ENCODE measurements around the gene ZNF311.
"Not testable (repeated sequence)": the region's sequence is repeated elsewhere in the genome, so short reads cannot be mapped to it uniquely, and the experiment has no call there.

The ZNF311 gene

DNA sequence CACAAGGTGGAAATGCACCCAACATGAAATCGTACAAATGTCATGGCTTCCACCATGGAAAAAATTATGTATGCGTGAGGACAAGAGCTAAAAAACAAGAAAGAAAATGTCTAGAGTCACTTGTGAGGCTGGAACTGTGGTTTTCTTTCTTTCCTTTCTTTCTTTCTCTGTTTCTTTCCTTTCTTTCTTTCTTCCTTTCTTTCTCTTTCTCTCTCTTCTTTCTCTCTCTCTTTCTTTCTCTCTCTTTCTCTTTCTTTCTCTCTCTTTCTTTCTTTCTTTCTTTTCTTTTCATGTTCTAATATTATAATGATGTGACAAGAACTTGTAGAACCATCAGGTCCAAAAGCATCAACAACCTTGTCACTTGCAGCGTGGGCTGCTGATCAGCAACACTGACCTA lies 28.4 kb downstream of the ZNF311 start:
- no peaks in the 10 kb centered on the region for H3K9me3 ChIP-seq (ENCODE audit: control insufficient read depth, low read length)

DNA sequence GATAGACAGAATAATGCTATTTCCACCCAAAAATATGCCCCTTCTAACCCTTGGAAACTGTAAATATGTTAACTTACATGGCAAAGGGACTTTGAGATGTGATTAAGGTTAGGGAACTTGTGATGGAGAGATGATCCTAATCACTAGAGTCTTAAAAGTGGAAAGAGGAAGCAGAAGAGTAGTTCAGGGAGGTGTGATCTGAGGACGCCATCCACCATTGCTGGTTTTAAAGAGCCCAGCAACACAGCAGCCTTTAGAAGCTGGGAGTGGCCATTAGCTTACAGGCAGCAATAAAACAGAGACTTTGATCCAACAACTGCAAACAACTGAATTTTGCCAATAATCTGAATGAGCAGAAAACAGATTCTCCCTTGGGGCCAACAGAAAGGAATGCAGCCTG lies 30.6 kb downstream of the ZNF311 start:
- Histone ChIP-seq H3K4me3 (ENCODE audit: insufficient read depth, low read depth, low read length) (no peak overlapping the region), H3K27ac (ENCODE audit: insufficient read depth, low read depth, low read length, poor library complexity, severe bottlenecking) (no peak overlapping the region), H3K36me3 (ENCODE audit: control insufficient read depth, insufficient read depth, low read length) (no peaks in the 10 kb centered on the region), H3K9me3 (ENCODE audit: control insufficient read depth, low read length) (no peaks in the 10 kb centered on the region), H3K4me1 (ENCODE audit: control insufficient read depth, insufficient read depth, low read length) (no peaks in the 10 kb centered on the region), H3K27me3 (ENCODE audit: control insufficient read depth, insufficient read depth, low read length, poor library complexity, severe bottlenecking) (peaks cover 32% of the 10 kb centered on the region)
- 79 to 92% methylated on average over 1 of the region's 1 CpG for WGBS, 2 experiments

More for the DNA sequence above, 28.4 kb downstream of the ZNF311 start:
- no peaks in the 10 kb centered on the region for H3K36me3 ChIP-seq (ENCODE audit: control insufficient read depth, insufficient read depth, low read length)
- peaks cover 3% of the 10 kb centered on the region for H3K4me1 ChIP-seq (ENCODE audit: control insufficient read depth, insufficient read depth, low read length)
- no peak overlapping the region for H3K27ac ChIP-seq (ENCODE audit: insufficient read depth, low read depth, low read length, poor library complexity, severe bottlenecking)
- peaks cover 39% of the 10 kb centered on the region for H3K27me3 ChIP-seq (ENCODE audit: control insufficient read depth, insufficient read depth, low read length, poor library complexity, severe bottlenecking)
- no peak overlapping the region for H3K4me3 ChIP-seq (ENCODE audit: insufficient read depth, low read depth, low read length)
- 90 to 91% methylated on average over 3 of the region's 3 CpGs for WGBS, 2 experiments

DNA sequence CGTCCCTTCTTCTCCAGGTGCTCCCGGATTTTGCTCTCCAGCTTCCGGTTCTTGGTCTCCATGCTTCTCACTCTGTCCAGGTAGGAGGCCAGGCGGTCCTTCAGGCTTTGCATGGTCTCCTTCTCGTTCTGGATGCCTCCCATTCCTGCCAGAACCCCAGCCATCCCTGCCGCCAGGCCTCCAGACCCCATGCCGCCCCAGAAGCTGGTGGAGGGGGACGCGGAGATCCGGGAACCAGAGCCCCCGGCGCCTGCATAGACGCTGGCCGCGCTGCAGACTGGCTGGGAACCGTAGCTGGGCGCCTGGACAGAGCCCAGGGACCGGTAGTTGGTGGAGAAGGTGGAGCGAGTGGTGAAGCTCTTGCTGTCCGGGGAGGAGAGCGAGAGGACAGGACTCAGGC lies 35.1 kb downstream of the ZNF311 start:
- H3K4me3 ChIP-seq (ENCODE audit: insufficient read depth, low read depth, low read length); H3K27me3 ChIP-seq (ENCODE audit: control insufficient read depth, insufficient read depth, low read length, poor library complexity, severe bottlenecking); H3K9me3 ChIP-seq (ENCODE audit: control insufficient read depth, low read length); H3K27ac ChIP-seq (ENCODE audit: insufficient read depth, low read depth, low read length, poor library complexity, severe bottlenecking); H3K36me3 ChIP-seq (ENCODE audit: control insufficient read depth, insufficient read depth, low read length); H3K4me1 ChIP-seq (ENCODE audit: control insufficient read depth, insufficient read depth, low read length): not testable (repeated sequence)
- 93% methylated on average over 21 of the region's 21 CpGs for WGBS, 2 experiments

DNA sequence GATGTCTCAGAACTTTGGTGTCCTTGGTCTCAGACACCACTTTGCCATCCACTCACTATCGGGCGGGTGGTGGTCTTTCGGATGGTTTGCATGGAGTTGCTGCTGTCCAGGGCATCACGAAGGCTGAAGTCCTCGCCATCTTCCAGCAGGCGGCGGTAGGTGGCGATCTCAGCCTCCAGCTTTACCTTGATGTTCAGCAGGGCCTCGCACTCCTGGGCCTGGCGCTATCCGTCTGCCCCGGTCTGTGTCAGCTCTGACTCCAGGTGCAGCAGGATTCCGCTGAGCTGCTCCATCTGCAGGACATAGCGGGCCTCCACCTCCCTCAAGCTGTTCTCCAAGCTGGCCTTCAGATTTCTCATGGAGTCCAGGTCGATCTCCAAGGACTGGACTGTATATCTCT lies 36.0 kb downstream of the ZNF311 start:
- Histone ChIP-seq H3K9me3 (ENCODE audit: control insufficient read depth, low read length) (peaks cover 2% of the 10 kb centered on the region), H3K27ac (ENCODE audit: insufficient read depth, low read depth, low read length, poor library complexity, severe bottlenecking) (no peak overlapping the region), H3K27me3 (ENCODE audit: control insufficient read depth, insufficient read depth, low read length, poor library complexity, severe bottlenecking) (no peaks in the 10 kb centered on the region), H3K4me3 (ENCODE audit: insufficient read depth, low read depth, low read length) (no peak overlapping the region), H3K36me3 (ENCODE audit: control insufficient read depth, insufficient read depth, low read length) (no peaks in the 10 kb centered on the region), H3K4me1 (ENCODE audit: control insufficient read depth, insufficient read depth, low read length) (no peaks in the 10 kb centered on the region)
- WGBS, 2 experiments = 91 to 93% methylated on average over 15 of the region's 15 CpGs

DNA sequence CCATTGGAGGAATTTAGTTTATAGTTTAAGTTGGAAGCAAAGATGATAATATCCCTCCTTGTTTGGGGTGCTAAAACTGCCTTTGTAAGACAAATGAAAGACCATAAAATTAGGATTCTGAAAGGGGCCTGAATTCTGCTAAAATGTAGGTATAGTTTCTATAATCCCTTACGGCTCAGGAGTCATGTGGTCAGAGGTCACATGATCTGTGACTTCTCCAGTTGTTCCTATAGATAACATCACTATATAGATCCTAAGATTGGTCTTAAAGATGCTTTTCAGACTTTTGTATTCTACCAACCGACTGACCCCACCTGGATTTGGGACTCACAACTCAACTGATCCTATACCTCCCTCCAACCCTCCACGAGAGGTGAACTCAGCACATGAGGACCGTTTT lies 36.6 kb downstream of the ZNF311 start:
- Histone ChIP-seq H3K27ac (ENCODE audit: insufficient read depth, low read depth, low read length, poor library complexity, severe bottlenecking) (no peak overlapping the region), H3K4me3 (ENCODE audit: insufficient read depth, low read depth, low read length) (no peak overlapping the region), H3K36me3 (ENCODE audit: control insufficient read depth, insufficient read depth, low read length) (no peaks in the 10 kb centered on the region), H3K27me3 (ENCODE audit: control insufficient read depth, insufficient read depth, low read length, poor library complexity, severe bottlenecking) (no peaks in the 10 kb centered on the region), H3K4me1 (ENCODE audit: control insufficient read depth, insufficient read depth, low read length) (no peaks in the 10 kb centered on the region), H3K9me3 (ENCODE audit: control insufficient read depth, low read length) (peaks cover 2% of the 10 kb centered on the region)
- 95 to 96% methylated on average over 4 of the region's 4 CpGs for WGBS, 2 experiments

DNA sequence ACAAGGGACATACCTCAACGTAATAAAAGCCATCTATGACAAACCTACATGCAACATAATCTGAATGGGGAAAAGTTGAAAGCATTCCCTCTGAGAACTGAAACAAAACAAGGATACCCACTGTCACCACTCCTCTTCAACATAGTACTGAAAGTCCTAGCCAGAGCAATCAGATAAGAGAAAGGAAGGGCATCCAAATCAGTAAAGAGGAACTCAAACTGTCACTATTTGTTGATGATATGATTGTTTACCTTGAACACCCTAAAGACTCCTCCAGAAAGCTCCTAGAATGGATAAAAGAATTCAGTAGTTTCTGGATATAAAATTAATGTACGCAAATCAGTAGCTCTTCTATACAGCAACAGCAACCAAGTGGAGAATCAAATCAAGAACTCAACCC lies 39.4 kb downstream of the ZNF311 start:
- WGBS, 2 experiments = 92% methylated on average over 1 of the region's 2 CpGs
- peaks cover 2% of the 10 kb centered on the region for H3K9me3 ChIP-seq (ENCODE audit: control insufficient read depth, low read length)

DNA sequence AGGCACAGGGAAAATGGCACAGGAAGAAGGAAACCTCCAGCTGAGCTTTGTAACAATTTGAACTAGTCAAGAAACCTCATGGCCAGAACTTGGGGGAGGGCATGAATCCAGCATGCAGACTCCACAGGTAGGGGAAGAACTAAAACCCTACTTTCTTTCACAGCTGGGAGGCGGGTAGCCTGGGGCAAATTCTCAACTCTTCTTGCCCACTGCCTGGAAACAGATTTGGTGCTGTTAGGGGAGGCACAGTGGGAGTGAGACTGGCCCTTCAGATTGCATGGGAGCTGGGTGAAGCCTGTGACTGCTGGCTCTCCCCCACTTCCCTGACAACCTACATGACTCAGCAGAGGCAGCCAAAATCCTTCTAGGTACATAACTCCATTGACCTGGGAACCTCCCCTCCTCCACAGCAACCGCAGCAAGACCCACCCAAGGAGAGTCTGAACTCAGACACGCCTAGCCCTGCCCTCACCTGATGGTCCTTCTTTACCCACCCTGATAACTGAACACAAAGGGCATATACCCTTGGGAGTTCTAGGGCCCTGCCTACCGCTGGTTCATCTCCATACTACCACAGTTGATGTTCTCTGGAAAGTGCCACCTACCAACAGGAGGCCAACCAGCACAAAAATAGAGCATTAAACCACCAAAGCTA lies 44.1 kb downstream of the ZNF311 start:
- Histone ChIP-seq H3K36me3 (ENCODE audit: control insufficient read depth, insufficient read depth, low read length) (no peaks in the 10 kb centered on the region), H3K4me1 (ENCODE audit: control insufficient read depth, insufficient read depth, low read length) (no peaks in the 10 kb centered on the region), H3K27me3 (ENCODE audit: control insufficient read depth, insufficient read depth, low read length, poor library complexity, severe bottlenecking) (no peaks in the 10 kb centered on the region), H3K9me3 (ENCODE audit: control insufficient read depth, low read length) (no peaks in the 10 kb centered on the region), H3K4me3 (ENCODE audit: insufficient read depth, low read depth, low read length) (no peak overlapping the region), H3K27ac (ENCODE audit: insufficient read depth, low read depth, low read length, poor library complexity, severe bottlenecking) (no peak overlapping the region)
- 83 to 95% methylated on average over 4 of the region's 4 CpGs for WGBS, 2 experiments

More for the DNA sequence above, 39.4 kb downstream of the ZNF311 start:
- H3K36me3 ChIP-seq (ENCODE audit: control insufficient read depth, insufficient read depth, low read length) = no peaks in the 10 kb centered on the region
- H3K27me3 ChIP-seq (ENCODE audit: control insufficient read depth, insufficient read depth, low read length, poor library complexity, severe bottlenecking) = no peaks in the 10 kb centered on the region
- no peak overlapping the region for H3K4me3 ChIP-seq (ENCODE audit: insufficient read depth, low read depth, low read length)
- H3K4me1 ChIP-seq (ENCODE audit: control insufficient read depth, insufficient read depth, low read length) = no peaks in the 10 kb centered on the region
- no peak overlapping the region for H3K27ac ChIP-seq (ENCODE audit: insufficient read depth, low read depth, low read length, poor library complexity, severe bottlenecking)

DNA sequence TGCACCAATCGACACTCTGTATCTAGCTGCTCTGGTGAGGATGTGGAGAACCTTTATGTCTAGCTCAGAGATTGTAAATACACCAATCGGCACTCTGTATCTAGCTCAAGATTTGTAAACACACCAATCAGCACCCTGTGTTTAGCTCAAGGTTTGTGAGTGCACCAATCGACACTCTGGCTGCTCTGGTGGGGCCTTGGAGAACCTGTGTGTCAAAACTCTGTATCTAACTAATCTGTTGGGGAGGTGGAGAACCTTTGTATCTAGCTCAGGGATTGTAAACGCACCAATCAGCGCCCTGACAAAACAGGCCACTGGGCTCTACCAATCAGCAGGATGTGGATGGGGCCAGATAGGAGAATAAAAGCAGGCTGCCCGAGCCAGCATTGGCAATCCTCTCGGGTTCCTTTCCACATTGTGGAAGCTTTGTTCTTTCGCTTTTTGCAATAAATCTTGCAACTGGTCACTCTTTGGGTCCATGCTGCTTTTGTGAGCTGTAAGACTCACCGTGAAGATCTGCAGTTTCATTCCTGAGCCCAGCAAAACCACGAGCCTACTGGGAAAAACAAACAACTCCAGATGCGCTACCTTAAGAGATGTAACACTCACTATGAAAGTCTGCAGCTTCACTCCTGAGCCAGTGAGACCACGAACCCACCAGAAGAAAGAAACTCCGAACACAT lies 46.4 kb downstream of the ZNF311 start:
- H3K9me3 ChIP-seq (ENCODE audit: control insufficient read depth, low read length); H3K4me3 ChIP-seq (ENCODE audit: insufficient read depth, low read depth, low read length); H3K36me3 ChIP-seq (ENCODE audit: control insufficient read depth, insufficient read depth, low read length); H3K4me1 ChIP-seq (ENCODE audit: control insufficient read depth, insufficient read depth, low read length); H3K27ac ChIP-seq (ENCODE audit: insufficient read depth, low read depth, low read length, poor library complexity, severe bottlenecking): not testable (repeated sequence)
- 92 to 93% methylated on average over 11 to 13 of the region's 13 CpGs for WGBS, 2 experiments
- peaks cover 12% of the 10 kb centered on the region for H3K27me3 ChIP-seq (ENCODE audit: control insufficient read depth, insufficient read depth, low read length, poor library complexity, severe bottlenecking)

DNA sequence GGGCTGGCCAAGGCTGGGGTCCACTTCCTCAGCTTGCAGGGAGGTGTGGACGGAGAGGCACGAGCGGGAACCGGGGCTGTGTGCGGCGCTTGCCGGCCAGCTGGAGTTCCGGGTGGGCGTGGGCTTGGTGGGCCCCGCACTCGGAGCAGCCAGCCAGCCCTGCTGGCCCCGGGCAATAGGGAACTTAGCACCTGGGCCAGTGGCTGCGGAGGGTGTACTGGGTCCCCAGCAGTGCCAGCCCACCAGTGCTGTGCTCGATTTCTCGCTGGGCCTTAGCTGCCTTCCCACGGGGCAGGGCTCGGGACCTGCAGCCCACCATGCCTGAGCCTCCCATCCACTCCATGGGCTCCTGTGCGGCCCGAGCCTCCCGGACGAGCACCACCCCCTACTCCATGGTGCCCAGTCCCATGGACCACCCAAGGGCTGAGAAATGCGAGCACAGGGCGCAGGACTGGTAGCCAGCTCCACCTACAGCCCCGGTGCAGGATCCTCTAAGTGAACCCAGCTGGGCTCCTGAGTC lies 47.3 kb downstream of the ZNF311 start:
- H3K27ac ChIP-seq (ENCODE audit: insufficient read depth, low read depth, low read length, poor library complexity, severe bottlenecking); H3K9me3 ChIP-seq (ENCODE audit: control insufficient read depth, low read length); H3K4me3 ChIP-seq (ENCODE audit: insufficient read depth, low read depth, low read length); H3K4me1 ChIP-seq (ENCODE audit: control insufficient read depth, insufficient read depth, low read length); H3K36me3 ChIP-seq (ENCODE audit: control insufficient read depth, insufficient read depth, low read length): not testable (repeated sequence)
- WGBS, 2 experiments = 93 to 96% methylated on average over 24 of the region's 24 CpGs
- peaks cover 14% of the 10 kb centered on the region for H3K27me3 ChIP-seq (ENCODE audit: control insufficient read depth, insufficient read depth, low read length, poor library complexity, severe bottlenecking)

DNA sequence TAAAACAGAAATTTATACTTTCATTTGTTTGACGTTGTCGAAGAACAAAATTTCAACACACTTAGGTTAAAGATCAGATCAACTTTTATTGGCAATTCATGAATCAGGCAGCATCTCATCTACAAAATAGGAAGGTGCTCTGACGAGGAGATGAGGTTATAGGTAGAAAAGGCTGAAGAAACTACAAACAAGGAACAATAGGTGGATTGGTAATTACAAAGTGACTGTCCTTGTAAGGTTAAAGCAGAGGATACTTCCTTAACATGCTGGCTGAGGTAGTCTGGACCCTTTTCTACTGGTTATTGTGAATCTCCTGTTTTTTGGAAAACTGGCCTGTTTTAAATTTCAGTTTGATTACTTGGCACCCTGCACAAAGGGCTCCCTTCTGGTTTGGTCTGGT lies 48.8 kb downstream of the ZNF311 start:
- Histone ChIP-seq H3K4me3 (ENCODE audit: insufficient read depth, low read depth, low read length) (no peak overlapping the region), H3K27ac (ENCODE audit: insufficient read depth, low read depth, low read length, poor library complexity, severe bottlenecking) (no peak overlapping the region), H3K4me1 (ENCODE audit: control insufficient read depth, insufficient read depth, low read length) (no peaks in the 10 kb centered on the region), H3K9me3 (ENCODE audit: control insufficient read depth, low read length) (no peaks in the 10 kb centered on the region), H3K27me3 (ENCODE audit: control insufficient read depth, insufficient read depth, low read length, poor library complexity, severe bottlenecking) (peaks cover 14% of the 10 kb centered on the region), H3K36me3 (ENCODE audit: control insufficient read depth, insufficient read depth, low read length) (no peaks in the 10 kb centered on the region)
- WGBS, 2 experiments = 93 to 94% methylated on average over 3 of the region's 3 CpGs

Data from ectodermal cell (in vitro differentiated cells).